Nucleus accumbens (tissue), 56 donors: Measurements from ENCODE around the gene COX7A2.

Experiments
- DNase-seq, 56 donors: peaks; one replicate each; lab custom pipeline; 2025; lab: John Stamatoyannopoulos, UW

The COX7A2 gene

GRCh38 chr6:75268988-75269354, 25.4 kb upstream of the COX7A2 start:
- DNase-seq = no peak

GRCh38 chr6:75268121-75268987, 24.8 kb upstream of the COX7A2 start:
- DNase-seq = no peak

- no peak for DNase-seq
Observed at GRCh38 chr6:75267461-75267860, 23.9 kb upstream of the COX7A2 start.

GRCh38 chr6:75266716-75267291, 23.2 kb upstream of the COX7A2 start:
- no peak for DNase-seq

GRCh38 chr6:75263401-75263750, 19.8 kb upstream of the COX7A2 start:
- no peak for DNase-seq

- DNase-seq = no peak
Observed at GRCh38 chr6:75262716-75263400, 19.3 kb upstream of the COX7A2 start.

- no peak for DNase-seq
Observed at GRCh38 chr6:75261299-75261698, 17.7 kb upstream of the COX7A2 start.

- DNase-seq = no peak
Observed at GRCh38 chr6:75257343-75258087, 13.9 kb upstream of the COX7A2 start.

GRCh38 chr6:75250552-75250951, 7.0 kb upstream of the COX7A2 start:
- no peak for DNase-seq

GRCh38 chr6:75249837-75250236, 6.2 kb upstream of the COX7A2 start:
- DNase-seq = no peak

GRCh38 chr6:75246386-75246785, 2.8 kb upstream of the COX7A2 start:
- DNase-seq = no peak

GRCh38 chr6:75244063-75244584, 523 bp upstream of the COX7A2 start:
- DNase-seq = peak in 10 of 56 donors; percentile 8 to 72 (median 44)

GRCh38 chr6:75236630-75237029, 7.0 kb downstream of the COX7A2 start:
- no peak for DNase-seq

GRCh38 chr6:75235271-75235670, 8.3 kb downstream of the COX7A2 start:
- DNase-seq = no peak

- DNase-seq = peak in 21 of 56 donors; percentile 2 to 61 (median 20)
Observed at GRCh38 chr6:75234126-75234865, 9.3 kb downstream of the COX7A2 start.

- DNase-seq = no peak
Observed at GRCh38 chr6:75233092-75233615, 10.4 kb downstream of the COX7A2 start.

- peak in 10 of 56 donors; percentile 7 to 42 (median 25) for DNase-seq
Observed at GRCh38 chr6:75230484-75231325, 12.9 kb downstream of the COX7A2 start.

GRCh38 chr6:75224303-75224926, 19.2 kb downstream of the COX7A2 start:
- no peak for DNase-seq
